Right lobe of liver (tissue), 6 donors: Measurements from ENCODE around the gene MYO10. TPM values are rescaled to one million over a fixed set of nuclear protein-coding genes. Genes with fewer than 3 reads are reported as not detected.
A peak's percentile ranks its signal among the peaks of the same experiment; 100 is the strongest.

Source experiments
- ATAC-seq, 4 donors: fragments of 200-7000 bp; cut with Tn5 transposase; one replicate each; pipeline ENCODE4 v1.9.1; 2020; ENCODE audit warnings: mild to moderate bottlenecking in 4 of 4, moderate library complexity in 4 of 4
- DNase-seq, 3 donors: peaks; one replicate each; pipeline ENCODE4 v3.0.0-alpha.2; 2020
- H3K27ac ChIP-seq, 3 donors: fragments of 200-600 bp; one replicate each; pipeline ENCODE4 v1.8.0; 2022
- H3K27me3 ChIP-seq, 2 donors: fragments of 200-600 bp; one replicate each; pipeline ENCODE4 v1.8.0; 2022
- H3K36me3 ChIP-seq, 4 donors: fragments of 200-600 bp; sonication (generic) in 1 of 4; one replicate each; pipeline versions ENCODE4 v1.5.1 to v1.8.0; 2017 to 2022; ENCODE audit warnings: control low read depth in 1 of 4
- H3K4me1 ChIP-seq, 4 donors: fragments of 200-600 bp; sonication (generic) in 1 of 4; one replicate each; pipeline versions ENCODE4 v1.5.1 to v1.8.0; 2017 to 2022; ENCODE audit warnings: control low read depth in 1 of 4
- H3K4me3 ChIP-seq, 3 donors: fragments of 200-600 bp; one replicate each; pipeline ENCODE4 v1.8.0; 2022
- H3K9me3 ChIP-seq, 4 donors: fragments of 200-600 bp; sonication (generic) in 1 of 4; one replicate each; pipeline versions ENCODE4 v1.5.1 to v1.8.0; 2017 to 2022; ENCODE audit warnings: control low read depth in 1 of 4
- CTCF ChIP-seq, 4 donors: fragments of 200-600 bp in 3 of 4; fragments of 450-650 bp in 1 of 4; IDR thresholded peaks; one replicate each; pipeline versions ENCODE4 v1.5.1 to v1.8.0; 2016 to 2022; ENCODE audit warnings: antibody characterized with exemption in 4 of 4, mild to moderate bottlenecking in 2 of 4
- POLR2A ChIP-seq: fragments of 450-650 bp; IDR thresholded peaks from one replicate; pipeline ENCODE4 v1.6.1; 2017; ENCODE audit warnings: antibody characterized with exemption, mild to moderate bottlenecking
- WGBS: methylation state at CpG from one replicate; pipeline ENCODE4 v1.1.6; 2018; ENCODE audit warnings: low coverage, low lambda C conversion rate; ENCODE audit not compliant: insufficient coverage; ENCODE audit errors: missing lambda C conversion rate; 5-methylcytosine and 5-hydroxymethylcytosine counted together
- intact Hi-C, 2 donors: fragments of 100-400 bp; cut with DNase I; formaldehyde crosslinking; loops; one replicate each; pipeline versions ENCODE4 v1.11.2 to v1.14.1; 2022
- total RNA-seq, 6 experiments: library from RNA; depleted of rRNA in 2 of 6; stranded (reverse); fragments of >200 nt in 2 of 6; fragmentation: NEBNext Ultra II Directional in 3 of 6; extraction: Animal tissue kit (Norgen Biotek cat#: 25700) in 3 of 6; gene quantifications; one replicate each; pipeline versions ENCODE4 v1.1.0 to v1.2.4, GENCODE V29; 2016 to 2023
- donor health status: DM: no; HTN: yes; CAD: no.
- donor health status: DM: no; HTN: no; CAD: no.
- donor health status: DM: no; HTN: no; CAD: no.
- donor health status: DM: no; HTN: yes; CAD: no.
- donor health status: DM: no; HTN: yes; CAD: no.

Gene MYO10
- total RNA-seq, 6 experiments from 2014 or later, result 3.9 to 13.1 (median 6.9) TPM

GRCh38 chr5:16858151-16858550 lies 77.9 kb downstream of the MYO10 start:
- WGBS, result 53% methylated on average over 5 of the region's 6 CpGs
- TF ChIP-seq POLR2A, result no peak
- TF ChIP-seq CTCF (IDR thresholded peaks at IDR 0.05), result no peak
- Histone ChIP-seq H3K4me3 (no peak overlapping the region), H3K27me3 (no peaks in the 10 kb centered on the region), H3K27ac (no peak overlapping the region), H3K4me1 (no peaks in the 10 kb centered on the region), H3K36me3 (no peaks in the 10 kb centered on the region), H3K9me3 (no peaks in the 10 kb centered on the region)
- DNase-seq, result no peak
- no peak for ATAC-seq
- intact Hi-C loops, result no loop called here

GRCh38 chr5:16857635-16858034 lies 78.5 kb downstream of the MYO10 start:
- no peak overlapping the region for H3K27ac ChIP-seq
- H3K9me3 ChIP-seq, result no peaks in the 10 kb centered on the region
- no peak overlapping the region for H3K4me3 ChIP-seq
- 62% methylated on average over 2 of the region's 4 CpGs for WGBS
- no peaks in the 10 kb centered on the region for H3K27me3 ChIP-seq
- DNase-seq, result no peak
- no peak for TF ChIP-seq POLR2A
- no peak for TF ChIP-seq CTCF (IDR thresholded peaks at IDR 0.05)
- no peaks in the 10 kb centered on the region for H3K4me1 ChIP-seq
- H3K36me3 ChIP-seq, result no peaks in the 10 kb centered on the region
- no peak for ATAC-seq
- intact Hi-C loops, result no loop called here

- no peak overlapping the region for H3K27ac ChIP-seq
- H3K4me3 ChIP-seq, result no peak overlapping the region
- no peak for TF ChIP-seq POLR2A
- TF ChIP-seq CTCF (IDR thresholded peaks at IDR 0.05), result no peak
- H3K27me3 ChIP-seq, result no peaks in the 10 kb centered on the region
- no peaks in the 10 kb centered on the region for H3K36me3 ChIP-seq
- ATAC-seq (no peak), DNase-seq (no peak)
- intact Hi-C loops, result no loop called here
- H3K4me1 ChIP-seq, result no peaks in the 10 kb centered on the region
- no peaks in the 10 kb centered on the region for H3K9me3 ChIP-seq
- WGBS, result 72% methylated on average over 3 of the region's 5 CpGs
Observed at GRCh38 chr5:16856531-16856930, 79.6 kb downstream of the MYO10 start.

- intact Hi-C loops, result no loop called here
- H3K4me1 ChIP-seq, result no peaks in the 10 kb centered on the region
- H3K27ac ChIP-seq, result no peak overlapping the region
- ATAC-seq, result no peak
- TF ChIP-seq POLR2A, result no peak
- no peak for TF ChIP-seq CTCF (IDR thresholded peaks at IDR 0.05)
- DNase-seq, result no peak
- no peak overlapping the region for H3K4me3 ChIP-seq
- H3K27me3 ChIP-seq, result no peaks in the 10 kb centered on the region
- no peaks in the 10 kb centered on the region for H3K9me3 ChIP-seq
- no peaks in the 10 kb centered on the region for H3K36me3 ChIP-seq
- WGBS, result 47% methylated on average over 10 of the region's 10 CpGs
Observed at GRCh38 chr5:16855898-16856297, 80.2 kb downstream of the MYO10 start.

GRCh38 chr5:16855485-16855884 lies 80.6 kb downstream of the MYO10 start:
- TF ChIP-seq CTCF (IDR thresholded peaks at IDR 0.05), result no peak
- TF ChIP-seq POLR2A, result no peak
- Histone ChIP-seq H3K4me3 (no peak overlapping the region), H3K27me3 (no peaks in the 10 kb centered on the region), H3K36me3 (no peaks in the 10 kb centered on the region), H3K9me3 (no peaks in the 10 kb centered on the region), H3K4me1 (no peaks in the 10 kb centered on the region), H3K27ac (no peak overlapping the region)
- intact Hi-C loops, result no loop called here
- 25% methylated on average over 5 of the region's 5 CpGs for WGBS
- ATAC-seq (peak; percentile 52 to 79 (median 69)), DNase-seq (no peak)
